NCI-H82 treated with DMSO at 0.1 percent for 48 hours (cell line): ENCODE data around the gene HYAL3.
"Not testable (repeated sequence)": the region's sequence is repeated elsewhere in the genome, so short reads cannot be mapped to it uniquely, and the experiment has no call there.

Experiments
- DNase-seq: peaks from one replicate; lab custom pipeline; 2025; ENCODE audit not compliant: unreplicated experiment; lab: John Stamatoyannopoulos, UW

The HYAL3 gene

GRCh38 chr3:50259432-50260026 lies 39.7 kb downstream of the HYAL3 start:
- DNase-seq, result no peak

GRCh38 chr3:50258979-50259378 lies 40.2 kb downstream of the HYAL3 start:
- no peak for DNase-seq

GRCh38 chr3:50258029-50258680 lies 41.0 kb downstream of the HYAL3 start:
- DNase-seq, result no peak

- DNase-seq, result no peak
These were observed 42.0 kb downstream of the HYAL3 start for GRCh38 chr3:50256978-50257890.

- DNase-seq, result no peak
These were observed 44.0 kb downstream of the HYAL3 start for GRCh38 chr3:50255251-50255615.

DNA sequence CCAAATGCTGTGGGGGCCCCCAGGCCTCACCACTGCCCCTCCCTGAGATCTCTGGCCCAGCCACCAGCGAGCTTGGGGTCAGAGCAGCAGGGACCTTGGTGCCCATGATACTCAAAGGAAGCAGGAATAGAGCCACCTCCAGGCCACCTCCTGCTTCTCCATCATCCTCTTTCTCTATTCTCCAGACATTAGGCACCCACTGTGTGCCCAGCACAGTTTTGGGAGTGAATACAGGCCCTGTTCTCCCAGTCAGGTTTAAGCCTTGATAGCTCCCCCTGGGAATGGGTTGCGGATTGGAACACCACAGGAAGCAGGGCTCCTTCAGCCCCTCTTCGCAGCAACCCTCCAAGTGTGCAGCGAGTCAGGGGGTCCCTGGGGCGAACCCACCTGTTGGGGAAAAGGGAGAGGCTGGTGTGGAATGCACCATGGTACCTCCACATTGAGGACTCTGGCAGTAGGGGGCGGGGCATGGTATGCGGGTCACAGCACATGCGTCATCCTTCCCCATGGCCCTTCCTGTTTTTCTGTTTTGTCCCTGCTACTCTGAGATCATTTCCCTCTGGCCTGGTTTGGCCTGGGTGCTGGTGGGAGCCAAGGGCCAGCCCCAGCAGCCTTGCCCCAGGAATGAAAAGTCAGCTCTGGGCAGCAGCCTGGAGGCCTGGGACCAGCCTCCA lies 44.5 kb downstream of the HYAL3 start:
- no peak for DNase-seq

GRCh38 chr3:50251220-50251619 lies 48.0 kb downstream of the HYAL3 start:
- DNase-seq, result no peak

GRCh38 chr3:50250514-50250913 lies 48.7 kb downstream of the HYAL3 start:
- no peak for DNase-seq

- DNase-seq, result no peak
These were observed 49.7 kb downstream of the HYAL3 start for GRCh38 chr3:50249457-50249856.

DNA sequence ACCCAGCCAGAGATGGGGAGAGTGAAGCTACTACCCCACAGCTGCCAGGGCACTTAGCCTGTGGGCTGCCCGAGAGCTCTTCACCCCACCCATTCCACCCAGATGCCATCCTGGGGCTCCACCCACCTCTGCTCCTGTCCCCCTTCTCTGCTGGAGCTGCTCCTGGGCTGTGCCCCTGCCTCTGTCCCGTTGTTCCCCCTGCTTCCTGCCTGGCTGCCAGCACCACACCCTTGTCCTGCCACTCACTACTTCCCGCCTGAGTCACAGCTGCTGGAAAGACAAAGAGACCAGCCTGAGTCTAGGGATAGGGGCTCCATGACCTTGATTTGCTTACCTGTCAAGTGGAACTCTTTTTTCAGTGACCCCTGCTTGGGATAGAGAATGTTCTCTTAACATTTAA lies 50.8 kb downstream of the HYAL3 start:
- no peak for DNase-seq

- DNase-seq, result no peak
These were observed 52.7 kb downstream of the HYAL3 start for GRCh38 chr3:50246517-50246954.

GRCh38 chr3:50245831-50246516 lies 53.2 kb downstream of the HYAL3 start:
- peak; percentile 47 for DNase-seq

- DNase-seq, result no peak
These were observed 53.9 kb downstream of the HYAL3 start for GRCh38 chr3:50245251-50245745.

DNA sequence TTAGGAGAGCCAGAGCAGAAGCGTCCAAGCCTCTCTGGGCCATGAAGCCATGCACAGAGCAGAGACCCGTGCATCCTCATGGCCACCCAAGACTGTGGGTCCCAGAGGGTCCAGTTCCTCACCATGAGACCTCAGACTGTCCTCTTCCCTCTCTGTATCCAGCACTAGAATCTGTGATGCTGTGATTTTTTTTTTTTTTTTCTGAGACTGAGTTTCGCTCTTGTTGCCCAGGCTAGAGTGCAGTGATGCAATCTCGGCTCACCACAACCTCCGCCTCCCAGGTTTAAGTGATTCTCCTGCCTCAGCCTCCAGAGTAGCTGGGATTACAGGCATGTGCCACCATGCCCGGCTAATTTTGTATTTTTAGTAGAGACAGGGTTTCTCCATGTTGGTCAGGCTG lies 54.4 kb downstream of the HYAL3 start:
- not testable (repeated sequence) for DNase-seq

DNA sequence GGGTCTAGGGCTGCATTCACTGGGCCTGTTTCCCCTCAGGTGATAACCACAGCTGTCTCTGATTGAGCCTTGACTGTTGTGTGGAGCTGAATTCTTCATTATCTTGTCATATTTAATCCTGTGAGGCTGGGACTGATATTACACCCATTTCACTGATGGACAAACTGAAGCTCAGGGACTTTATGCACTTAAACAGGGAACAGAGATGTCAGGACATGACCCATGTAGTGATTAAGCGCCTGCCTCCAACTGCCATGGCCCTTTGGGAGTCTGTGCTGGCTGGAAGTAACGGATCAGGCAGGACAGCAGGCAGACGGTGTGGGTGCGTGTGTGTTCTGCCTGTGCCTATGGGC lies 55.7 kb downstream of the HYAL3 start:
- no peak for DNase-seq

DNA sequence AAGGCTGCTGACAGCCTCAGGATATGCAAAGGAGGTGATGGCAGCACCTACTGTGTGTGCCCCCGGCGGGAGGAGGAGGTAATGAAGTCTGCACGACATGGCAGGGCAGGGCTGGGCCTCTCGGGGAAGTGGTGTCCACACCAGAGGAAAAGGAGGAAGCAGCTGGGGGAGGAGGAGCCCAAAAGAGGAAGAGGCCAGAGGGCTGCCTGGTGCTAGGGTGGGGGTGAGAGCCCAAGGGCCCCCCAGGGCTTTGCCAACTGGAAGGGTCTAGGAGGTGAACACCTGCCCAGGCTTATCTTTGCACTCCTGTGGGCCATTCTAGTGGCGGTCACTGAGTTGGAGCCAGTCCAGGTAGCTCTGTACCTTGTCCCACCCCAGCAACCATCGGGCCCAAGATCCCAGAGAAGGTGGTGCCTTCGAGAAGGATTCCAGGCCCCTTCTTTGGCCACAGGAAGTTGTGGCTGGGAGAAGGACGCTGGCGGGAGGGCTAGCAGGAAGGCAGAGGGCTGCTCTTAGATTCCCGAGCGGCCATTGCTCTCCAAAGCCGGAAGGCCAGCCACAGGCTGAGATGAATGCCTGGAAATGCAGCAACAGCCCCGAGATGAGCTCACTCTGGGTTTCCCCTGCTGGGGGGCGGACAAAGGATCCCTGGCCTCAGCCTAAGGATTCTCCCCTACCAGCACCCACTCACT lies 56.2 kb downstream of the HYAL3 start:
- no peak for DNase-seq
